NOMO-1 (cell line): ENCODE measurements around the gene RAB9A.
A peak's percentile ranks its signal among the peaks of the same experiment; 100 is the strongest.
"Not testable (repeated sequence)": the region's sequence is repeated elsewhere in the genome, so short reads cannot be mapped to it uniquely, and the experiment has no call there.

Experiments used
- DNase-seq, 2 experiments: peaks; one replicate each; lab custom pipeline; 2025; ENCODE audit not compliant: unreplicated experiment in 2 of 2; lab: John Stamatoyannopoulos, UW

RAB9A gene

GRCh38 chrX:13698432-13698831 is 9.5 kb downstream of the RAB9A start:
- DNase-seq: peak in 1 of 2 experiments; percentile 25

- peak in 1 of 2 experiments; percentile 57 for DNase-seq
Measured at GRCh38 chrX:13699183-13699826, 10.4 kb downstream of the RAB9A start.

GRCh38 chrX:13700380-13700779 is 11.5 kb downstream of the RAB9A start:
- DNase-seq: no peak

- DNase-seq: no peak
Measured at GRCh38 chrX:13702111-13702789, 13.3 kb downstream of the RAB9A start.

- DNase-seq: no peak
Measured at GRCh38 chrX:13703135-13703534, 14.2 kb downstream of the RAB9A start.

- DNase-seq: no peak
Measured at GRCh38 chrX:13703589-13703988, 14.7 kb downstream of the RAB9A start.

- no peak for DNase-seq
Measured at GRCh38 chrX:13711141-13711540, 22.2 kb downstream of the RAB9A start.

- no peak for DNase-seq
Measured at GRCh38 chrX:13716455-13716854, 27.5 kb downstream of the RAB9A start.

- DNase-seq: no peak
Measured at GRCh38 chrX:13716905-13717304, 28.0 kb downstream of the RAB9A start.

GRCh38 chrX:13717700-13718472 is 29.0 kb downstream of the RAB9A start:
- DNase-seq: peak in 1 of 2 experiments; percentile 8

- no peak for DNase-seq
Measured at GRCh38 chrX:13719192-13719856, 30.4 kb downstream of the RAB9A start.

- no peak for DNase-seq
Measured at GRCh38 chrX:13721371-13721770, 32.4 kb downstream of the RAB9A start.

GRCh38 chrX:13721819-13722519 is 33.0 kb downstream of the RAB9A start:
- peak in 1 of 2 experiments; percentile 8 for DNase-seq

GRCh38 chrX:13724878-13725277 is 36.0 kb downstream of the RAB9A start:
- not testable (repeated sequence) for DNase-seq

GRCh38 chrX:13726583-13726982 is 37.7 kb downstream of the RAB9A start:
- not testable (repeated sequence) for DNase-seq

- DNase-seq: not testable (repeated sequence)
Measured at GRCh38 chrX:13730523-13730922, 41.6 kb downstream of the RAB9A start.

GRCh38 chrX:13732246-13733067 is 43.5 kb downstream of the RAB9A start:
- no peak for DNase-seq

GRCh38 chrX:13733506-13733905 is 44.6 kb downstream of the RAB9A start:
- DNase-seq: no peak

GRCh38 chrX:13734278-13735172 is 45.6 kb downstream of the RAB9A start, which contains the start of the genes OFD1 and TRAPPC2:
Gene OFD1 (plus strand): TSS chrX:13734748. CDS start chrX:13735072, 324 bp downstream.
Gene TRAPPC2 (minus strand): TSS chrX:13734620. CDS start chrX:13719963, 14,657 bp downstream.
- DNase-seq: peak; percentile 97
